ENCODE results near the gene IGF2BP2.

The IGF2BP2 gene

DNA sequence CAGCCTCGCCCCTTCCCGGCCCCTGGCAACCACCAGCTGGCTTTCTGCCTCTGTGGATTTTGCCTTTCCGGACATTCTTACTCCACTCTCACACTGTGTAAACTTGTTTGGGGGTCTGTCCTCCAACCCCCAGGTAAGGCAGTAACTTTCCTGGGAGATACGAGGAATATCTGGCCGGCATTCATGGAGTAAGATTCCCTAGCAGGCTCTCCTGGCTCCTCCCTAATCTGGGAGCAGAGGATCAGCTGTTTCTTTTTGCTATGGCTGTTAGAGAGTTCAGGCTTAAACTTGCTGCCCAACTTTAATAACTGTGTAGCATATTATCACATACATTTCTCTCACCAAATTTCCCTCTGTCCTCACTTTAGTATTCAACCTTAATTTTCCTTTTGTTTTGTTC, 64.3 kb downstream of the IGF2BP2 start:
- peaks cover 15% of the 10 kb centered on the region for H3K36me3 ChIP-seq (ENCODE audit: control insufficient read depth, insufficient read depth, low read length, severe bottlenecking)
- DNase-seq (ENCODE audit: low read depth), result no peak
- H3K4me1 ChIP-seq (ENCODE audit: control insufficient read depth, insufficient read depth, low read length), result peaks cover 69% of the 10 kb centered on the region
- H3K4me3 ChIP-seq (ENCODE audit: low read length), result peak overlapping the region; percentile 72
- no peaks in the 10 kb centered on the region for H3K27me3 ChIP-seq (replicated peaks; ENCODE audit: control insufficient read depth, insufficient read depth, low read length)
- H3K9ac ChIP-seq (ENCODE audit: low read length), result peak overlapping the region; percentile 53
- no peaks in the 10 kb centered on the region for H3K9me3 ChIP-seq (ENCODE audit: control insufficient read depth, low read length)

DNA sequence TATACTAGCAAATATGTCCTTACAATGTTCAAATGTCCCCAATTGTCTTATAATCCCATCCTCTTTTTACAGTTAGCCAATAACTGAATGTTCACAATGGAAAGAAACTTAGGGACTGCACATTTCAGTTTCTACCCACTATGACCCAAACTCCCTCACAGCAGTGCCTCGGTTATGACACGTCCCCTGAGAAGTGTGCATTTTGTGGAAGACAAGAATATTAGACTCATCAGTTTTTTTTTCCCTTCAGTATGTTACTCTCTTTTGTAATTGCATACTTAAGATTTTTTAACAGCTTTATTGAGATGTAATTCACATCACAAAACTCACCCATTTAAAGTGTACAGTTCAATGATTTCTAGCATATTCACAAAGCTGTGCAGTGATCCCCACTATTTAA, 64.8 kb downstream of the IGF2BP2 start:
- peaks cover 66% of the 10 kb centered on the region for H3K4me1 ChIP-seq (ENCODE audit: control insufficient read depth, insufficient read depth, low read length)
- peaks cover 19% of the 10 kb centered on the region for H3K36me3 ChIP-seq (ENCODE audit: control insufficient read depth, insufficient read depth, low read length, severe bottlenecking)
- peak overlapping the region; percentile 72 for H3K4me3 ChIP-seq (ENCODE audit: low read length)
- H3K27me3 ChIP-seq (replicated peaks; ENCODE audit: control insufficient read depth, insufficient read depth, low read length), result no peaks in the 10 kb centered on the region
- peak overlapping the region; percentile 53 for H3K9ac ChIP-seq (ENCODE audit: low read length)
- H3K9me3 ChIP-seq (ENCODE audit: control insufficient read depth, low read length), result no peaks in the 10 kb centered on the region
- no peak for DNase-seq (ENCODE audit: low read depth)

DNA sequence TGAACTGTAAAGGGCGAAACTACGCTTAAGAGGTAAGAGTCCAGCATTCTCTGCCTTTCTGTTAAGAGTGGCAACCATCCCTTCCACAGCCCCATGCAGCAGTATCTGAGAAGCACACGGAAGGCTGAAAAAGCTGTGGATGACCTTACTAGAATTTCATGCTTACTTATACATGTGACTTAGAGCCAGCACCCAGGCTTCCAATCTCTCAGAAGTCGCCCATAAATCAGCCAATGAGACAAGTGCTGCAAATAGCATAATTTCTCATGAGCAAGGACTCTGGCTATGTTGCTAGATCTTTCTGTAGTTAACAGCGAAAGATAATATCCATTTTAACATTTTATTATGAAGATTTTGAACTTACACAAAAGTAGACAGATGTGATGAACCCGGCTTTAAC, 65.3 kb downstream of the IGF2BP2 start:
- no peak for DNase-seq (ENCODE audit: low read depth)

DNA sequence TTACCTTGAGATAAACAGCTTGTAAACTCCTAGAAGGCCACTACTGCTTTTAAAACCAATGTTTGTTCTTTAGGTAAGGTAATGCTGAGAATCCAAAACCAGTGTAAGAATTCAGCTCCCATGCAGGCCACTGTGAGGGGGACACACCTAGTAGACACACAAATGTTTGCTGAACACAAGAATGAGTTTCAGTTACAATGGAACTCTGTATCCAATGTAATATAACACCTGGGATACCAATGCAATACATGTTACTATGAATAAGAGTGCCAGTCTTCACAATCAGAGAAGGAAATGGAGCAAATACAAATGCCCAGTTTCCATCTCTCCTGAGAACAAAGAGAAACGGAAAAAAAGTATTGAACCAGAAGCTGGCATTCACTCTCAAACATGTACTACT, 65.9 kb downstream of the IGF2BP2 start:
- Histone ChIP-seq H3K9ac (ENCODE audit: low read length) (no peak overlapping the region), H3K9me3 (ENCODE audit: control insufficient read depth, low read length) (no peaks in the 10 kb centered on the region), H3K27me3 (replicated peaks; ENCODE audit: control insufficient read depth, insufficient read depth, low read length) (no peaks in the 10 kb centered on the region), H3K4me1 (ENCODE audit: control insufficient read depth, insufficient read depth, low read length) (peaks cover 54% of the 10 kb centered on the region), H3K4me3 (ENCODE audit: low read length) (no peak overlapping the region), H3K36me3 (ENCODE audit: control insufficient read depth, insufficient read depth, low read length, severe bottlenecking) (peaks cover 19% of the 10 kb centered on the region)
- no peak for DNase-seq (ENCODE audit: low read depth)

More for the DNA sequence above, 65.3 kb downstream of the IGF2BP2 start:
- Histone ChIP-seq H3K4me3 (ENCODE audit: low read length) (peak overlapping the region; percentile 72), H3K4me1 (ENCODE audit: control insufficient read depth, insufficient read depth, low read length) (peaks cover 60% of the 10 kb centered on the region), H3K9me3 (ENCODE audit: control insufficient read depth, low read length) (no peaks in the 10 kb centered on the region), H3K9ac (ENCODE audit: low read length) (no peak overlapping the region), H3K36me3 (ENCODE audit: control insufficient read depth, insufficient read depth, low read length, severe bottlenecking) (peaks cover 19% of the 10 kb centered on the region), H3K27me3 (replicated peaks; ENCODE audit: control insufficient read depth, insufficient read depth, low read length) (no peaks in the 10 kb centered on the region)

DNA sequence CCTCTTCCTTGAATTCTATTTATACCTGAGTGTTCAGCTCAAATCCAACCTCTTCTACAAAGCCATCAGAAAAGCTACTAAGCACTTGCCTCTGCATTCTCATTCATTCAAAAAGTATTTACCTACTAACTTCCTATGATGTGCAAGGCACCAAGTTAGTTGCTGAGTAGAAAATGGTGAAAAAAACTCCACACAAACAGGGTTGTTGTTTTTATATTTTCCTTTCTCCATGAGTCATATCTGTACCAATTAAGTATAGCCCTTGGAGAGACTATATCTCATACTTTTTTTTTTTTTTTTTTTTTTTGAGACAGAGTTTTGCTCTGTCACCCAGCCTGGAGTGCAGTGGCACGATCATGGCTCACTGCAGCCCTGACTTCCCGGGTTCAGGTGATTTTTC, 67.7 kb downstream of the IGF2BP2 start:
- Histone ChIP-seq H3K4me3 (ENCODE audit: low read length) (no peak overlapping the region), H3K4me1 (ENCODE audit: control insufficient read depth, insufficient read depth, low read length) (peaks cover 38% of the 10 kb centered on the region), H3K9me3 (ENCODE audit: control insufficient read depth, low read length) (no peaks in the 10 kb centered on the region), H3K36me3 (ENCODE audit: control insufficient read depth, insufficient read depth, low read length, severe bottlenecking) (peaks cover 29% of the 10 kb centered on the region), H3K9ac (ENCODE audit: low read length) (no peak overlapping the region), H3K27me3 (replicated peaks; ENCODE audit: control insufficient read depth, insufficient read depth, low read length) (no peaks in the 10 kb centered on the region)
- no peak for DNase-seq (ENCODE audit: low read depth)

DNA sequence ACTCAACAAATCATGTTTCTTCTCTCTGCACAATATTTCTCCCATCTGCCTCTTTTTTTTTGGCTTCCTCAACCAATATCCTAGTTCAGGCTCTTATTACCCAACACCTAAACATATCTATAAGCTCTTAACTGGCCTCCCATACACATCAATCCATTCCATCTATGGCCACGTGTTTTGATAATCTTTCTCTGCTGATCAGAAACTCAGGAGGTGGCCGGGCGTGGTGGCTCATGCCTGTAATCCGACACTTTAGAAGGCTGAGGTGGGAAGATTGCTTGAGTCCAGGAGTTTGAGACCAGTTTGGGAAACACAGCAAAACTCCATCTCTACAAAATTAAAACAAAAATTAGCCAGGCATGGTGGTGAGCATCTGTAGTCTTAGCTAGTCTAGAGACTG, 68.4 kb downstream of the IGF2BP2 start:
- DNase-seq (ENCODE audit: low read depth), result no peak
- Histone ChIP-seq H3K9me3 (ENCODE audit: control insufficient read depth, low read length) (no peaks in the 10 kb centered on the region), H3K36me3 (ENCODE audit: control insufficient read depth, insufficient read depth, low read length, severe bottlenecking) (peaks cover 29% of the 10 kb centered on the region), H3K4me1 (ENCODE audit: control insufficient read depth, insufficient read depth, low read length) (peaks cover 38% of the 10 kb centered on the region), H3K9ac (ENCODE audit: low read length) (no peak overlapping the region), H3K27me3 (replicated peaks; ENCODE audit: control insufficient read depth, insufficient read depth, low read length) (no peaks in the 10 kb centered on the region), H3K4me3 (ENCODE audit: low read length) (no peak overlapping the region)

DNA sequence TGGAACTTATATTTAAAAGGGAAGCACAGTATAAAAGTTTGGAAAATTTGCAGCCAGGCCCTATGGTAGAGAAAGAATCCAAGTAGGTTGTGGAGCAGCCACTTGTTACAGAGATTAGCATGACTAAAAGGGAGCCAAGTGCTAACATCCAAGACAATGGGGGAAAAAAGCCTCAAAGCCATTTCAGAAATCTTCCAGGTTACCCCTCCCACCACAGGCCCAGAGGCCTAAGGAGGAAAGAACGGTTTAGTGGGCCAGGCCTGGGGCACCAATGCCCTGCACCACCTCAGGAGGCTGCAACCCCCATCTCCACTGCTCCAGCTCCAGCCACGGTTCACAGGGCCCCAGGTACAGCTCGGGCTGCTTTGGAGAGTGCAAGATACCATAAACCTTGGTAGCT, 69.9 kb downstream of the IGF2BP2 start:
- peaks cover 29% of the 10 kb centered on the region for H3K36me3 ChIP-seq (ENCODE audit: control insufficient read depth, insufficient read depth, low read length, severe bottlenecking)

DNA sequence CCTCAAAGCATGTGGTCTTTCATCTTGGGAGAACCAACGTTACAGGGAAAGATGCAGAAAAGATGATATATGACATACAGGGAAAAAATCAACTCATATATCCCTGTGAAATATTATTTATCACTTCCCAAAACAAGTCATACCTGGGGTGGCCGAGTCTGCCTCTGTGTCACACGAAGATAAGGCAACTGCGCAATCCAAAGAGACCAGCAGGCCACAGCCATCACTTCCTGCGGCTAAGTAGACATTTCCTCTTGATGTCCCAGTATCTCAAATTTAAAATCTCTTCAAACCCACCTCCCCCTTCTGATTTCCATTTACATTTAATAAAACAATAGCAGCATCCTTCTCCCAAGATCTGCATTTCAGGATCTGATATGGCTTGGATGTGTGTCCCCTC, 71.5 kb downstream of the IGF2BP2 start:
- Histone ChIP-seq H3K9me3 (ENCODE audit: control insufficient read depth, low read length) (no peaks in the 10 kb centered on the region), H3K9ac (ENCODE audit: low read length) (no peak overlapping the region), H3K27me3 (replicated peaks; ENCODE audit: control insufficient read depth, insufficient read depth, low read length) (no peaks in the 10 kb centered on the region), H3K36me3 (ENCODE audit: control insufficient read depth, insufficient read depth, low read length, severe bottlenecking) (peaks cover 28% of the 10 kb centered on the region), H3K4me1 (ENCODE audit: control insufficient read depth, insufficient read depth, low read length) (peaks cover 23% of the 10 kb centered on the region), H3K4me3 (ENCODE audit: low read length) (no peak overlapping the region)
- no peak for DNase-seq (ENCODE audit: low read depth)

More for the DNA sequence above, 69.9 kb downstream of the IGF2BP2 start:
- no peak for DNase-seq (ENCODE audit: low read depth)
- Histone ChIP-seq H3K9me3 (ENCODE audit: control insufficient read depth, low read length) (no peaks in the 10 kb centered on the region), H3K4me1 (ENCODE audit: control insufficient read depth, insufficient read depth, low read length) (peaks cover 28% of the 10 kb centered on the region), H3K27me3 (replicated peaks; ENCODE audit: control insufficient read depth, insufficient read depth, low read length) (no peaks in the 10 kb centered on the region), H3K4me3 (ENCODE audit: low read length) (no peak overlapping the region), H3K9ac (ENCODE audit: low read length) (no peak overlapping the region)

DNA sequence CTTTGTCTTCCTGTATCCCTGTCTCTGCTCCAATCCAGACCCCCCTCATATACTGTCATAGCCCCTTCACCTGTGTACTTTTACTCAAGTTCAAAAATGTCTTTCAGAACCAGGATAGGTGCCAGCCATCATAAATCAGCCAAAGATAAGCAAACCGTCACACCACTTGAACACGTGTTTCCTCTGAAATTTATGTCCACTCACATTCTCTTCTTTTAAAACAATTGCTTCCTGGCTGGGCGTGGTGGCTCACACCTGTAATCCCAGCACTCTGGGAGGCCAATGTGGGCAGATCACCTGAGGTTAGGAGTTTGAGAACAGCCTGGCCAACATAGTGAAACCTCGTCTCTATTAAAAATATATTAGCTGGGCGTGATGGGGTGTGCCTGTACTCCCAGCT, 74.1 kb downstream of the IGF2BP2 start:
- DNase-seq (ENCODE audit: low read depth), result no peak
- no peaks in the 10 kb centered on the region for H3K27me3 ChIP-seq (replicated peaks; ENCODE audit: control insufficient read depth, insufficient read depth, low read length)
- peaks cover 15% of the 10 kb centered on the region for H3K36me3 ChIP-seq (ENCODE audit: control insufficient read depth, insufficient read depth, low read length, severe bottlenecking)
- H3K9me3 ChIP-seq (ENCODE audit: control insufficient read depth, low read length), result no peaks in the 10 kb centered on the region
- H3K9ac ChIP-seq (ENCODE audit: low read length), result no peak overlapping the region
- H3K4me3 ChIP-seq (ENCODE audit: low read length), result no peak overlapping the region
- H3K4me1 ChIP-seq (ENCODE audit: control insufficient read depth, insufficient read depth, low read length), result peaks cover 8% of the 10 kb centered on the region

DNA sequence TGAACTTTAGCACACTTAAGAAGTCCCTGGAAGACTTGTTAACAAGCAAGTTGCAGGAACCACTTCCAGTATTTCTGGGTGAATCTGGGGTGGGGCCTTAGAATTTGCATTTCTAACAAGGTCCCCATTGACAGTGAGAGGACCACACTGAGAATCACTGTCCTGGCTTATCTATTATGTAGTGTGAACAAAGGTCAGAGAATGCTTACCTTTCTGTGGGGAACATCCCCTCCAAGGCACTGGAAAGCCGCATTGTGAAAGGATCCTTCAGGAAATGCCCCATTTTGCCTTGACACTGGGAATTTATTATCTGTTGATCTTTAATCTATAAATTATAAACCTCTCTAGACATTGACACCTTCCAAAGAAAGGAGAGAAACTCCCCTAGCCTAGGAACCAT, 74.8 kb downstream of the IGF2BP2 start:
- H3K36me3 ChIP-seq (ENCODE audit: control insufficient read depth, insufficient read depth, low read length, severe bottlenecking), result peaks cover 11% of the 10 kb centered on the region
- no peaks in the 10 kb centered on the region for H3K27me3 ChIP-seq (replicated peaks; ENCODE audit: control insufficient read depth, insufficient read depth, low read length)
- no peak overlapping the region for H3K4me3 ChIP-seq (ENCODE audit: low read length)
- H3K4me1 ChIP-seq (ENCODE audit: control insufficient read depth, insufficient read depth, low read length), result peaks cover 12% of the 10 kb centered on the region
- no peak overlapping the region for H3K9ac ChIP-seq (ENCODE audit: low read length)
- no peaks in the 10 kb centered on the region for H3K9me3 ChIP-seq (ENCODE audit: control insufficient read depth, low read length)
- DNase-seq (ENCODE audit: low read depth), result no peak

DNA sequence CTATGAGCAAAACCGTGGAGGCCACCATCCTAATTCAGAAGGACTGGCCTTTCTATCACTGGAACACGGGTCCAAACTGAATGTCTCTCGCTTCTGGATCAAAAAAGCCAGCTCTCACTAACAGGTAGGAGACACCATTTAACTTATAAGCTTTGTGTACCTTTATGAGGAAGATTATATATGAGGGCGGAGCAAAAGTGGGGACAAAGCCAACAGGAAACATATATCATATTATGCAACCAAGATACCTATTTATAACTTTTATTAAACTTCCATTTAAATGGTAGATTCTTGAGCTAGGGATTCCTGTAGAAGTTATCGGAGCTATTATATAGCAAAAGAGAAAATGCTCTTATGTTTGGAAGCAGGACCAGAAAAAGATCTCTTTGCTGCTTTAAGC, 78.4 kb downstream of the IGF2BP2 start:
- DNase-seq (ENCODE audit: low read depth), result no peak
- Histone ChIP-seq H3K4me3 (ENCODE audit: low read length) (no peak overlapping the region), H3K9ac (ENCODE audit: low read length) (no peak overlapping the region), H3K9me3 (ENCODE audit: control insufficient read depth, low read length) (no peaks in the 10 kb centered on the region), H3K36me3 (ENCODE audit: control insufficient read depth, insufficient read depth, low read length, severe bottlenecking) (no peaks in the 10 kb centered on the region), H3K27me3 (replicated peaks; ENCODE audit: control insufficient read depth, insufficient read depth, low read length) (no peaks in the 10 kb centered on the region), H3K4me1 (ENCODE audit: control insufficient read depth, insufficient read depth, low read length) (peaks cover 17% of the 10 kb centered on the region)

DNA sequence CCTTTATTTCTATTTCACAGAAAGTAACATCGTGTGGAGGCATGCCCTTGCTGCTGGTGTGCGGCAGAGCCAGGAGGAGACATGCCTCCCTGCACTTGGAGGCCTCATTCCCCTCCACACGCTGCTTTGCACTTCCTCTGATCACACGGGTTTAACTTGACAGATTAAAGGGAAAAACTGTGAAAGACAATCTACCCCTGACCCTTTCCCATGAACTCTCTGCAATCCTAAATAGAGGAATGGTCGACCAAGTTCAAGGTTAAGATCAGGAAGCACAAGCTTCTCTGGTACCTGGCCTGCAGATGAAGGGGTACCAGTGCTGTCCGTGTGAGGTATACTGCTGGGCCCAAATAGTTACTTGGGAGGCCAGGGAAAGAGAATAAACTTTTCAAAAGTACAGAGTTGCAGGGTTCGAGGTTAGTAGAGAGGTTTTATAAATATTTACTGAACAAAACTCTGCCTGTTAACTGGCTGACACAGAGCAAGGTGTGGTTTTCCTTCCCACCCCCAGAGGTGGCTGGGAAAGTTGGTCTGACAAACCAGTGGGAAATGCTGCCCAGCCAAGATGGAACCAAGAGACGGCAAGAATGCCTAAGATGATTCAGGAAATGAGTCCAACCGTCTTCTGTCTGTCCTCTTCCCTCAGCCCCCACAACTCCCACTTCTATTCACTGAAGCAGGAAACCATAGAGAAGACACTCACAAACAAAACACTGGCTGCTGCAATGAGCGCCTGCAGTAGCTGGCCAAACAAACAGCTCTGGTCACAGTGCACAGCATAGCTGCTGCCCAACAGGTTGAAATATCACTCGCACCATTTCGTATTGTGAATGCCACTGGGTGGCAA, 79.6 kb downstream of the IGF2BP2 start:
- DNase-seq (ENCODE audit: low read depth), result peak; percentile 57
- H3K4me1 ChIP-seq (ENCODE audit: control insufficient read depth, insufficient read depth, low read length), result peaks cover 17% of the 10 kb centered on the region

More for the DNA sequence above, 79.6 kb downstream of the IGF2BP2 start:
- Histone ChIP-seq H3K9me3 (ENCODE audit: control insufficient read depth, low read length) (no peaks in the 10 kb centered on the region), H3K36me3 (ENCODE audit: control insufficient read depth, insufficient read depth, low read length, severe bottlenecking) (no peaks in the 10 kb centered on the region), H3K4me3 (ENCODE audit: low read length) (no peak overlapping the region), H3K27me3 (replicated peaks; ENCODE audit: control insufficient read depth, insufficient read depth, low read length) (no peaks in the 10 kb centered on the region), H3K9ac (ENCODE audit: low read length) (no peak overlapping the region)

Data from adipocyte (in vitro differentiated cells).